ENCODE results near the gene PCNT.
A peak's percentile ranks its signal among the peaks of the same experiment; 100 is the strongest.
"Not testable (repeated sequence)": the region's sequence is repeated elsewhere in the genome, so short reads cannot be mapped to it uniquely, and the experiment has no call there.

PCNT gene

DNA sequence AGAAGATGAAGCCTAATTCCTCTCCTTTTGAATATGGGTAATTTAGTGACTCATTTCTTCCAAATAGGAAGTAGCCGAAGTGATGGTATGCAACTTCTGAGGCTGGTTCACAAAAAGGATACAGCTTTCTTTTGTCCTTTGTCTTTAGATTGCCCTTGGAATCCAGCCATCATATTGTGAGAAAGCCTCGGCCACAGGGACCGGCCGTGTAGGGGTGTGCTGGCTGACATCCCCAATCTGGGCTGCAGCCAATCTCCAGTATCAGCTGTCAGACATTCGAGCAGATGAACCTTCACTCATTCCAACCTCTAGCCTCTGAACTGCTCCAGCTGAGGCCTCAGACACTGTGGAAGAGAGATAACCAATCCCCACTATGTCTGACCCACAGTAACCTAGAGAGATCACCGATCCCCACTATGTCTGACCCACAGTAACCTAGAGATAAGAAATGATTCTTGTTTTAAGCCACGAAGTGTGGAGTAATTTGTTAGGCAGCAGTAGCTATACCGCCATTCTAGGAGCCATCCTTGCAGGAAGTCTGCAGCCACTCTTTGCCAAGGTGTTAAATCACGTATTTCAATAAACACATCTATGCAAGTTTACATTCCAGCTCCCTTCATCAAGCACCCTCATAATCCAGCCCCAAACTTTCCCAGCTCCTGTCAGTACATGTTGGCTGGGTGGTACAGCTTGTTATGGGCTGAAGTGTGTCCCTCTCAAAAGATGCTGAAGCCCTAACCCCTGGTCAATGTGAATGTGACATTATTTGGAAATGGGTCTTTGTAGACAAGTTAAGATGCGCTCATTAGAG lies 131.8 kb downstream of the PCNT start:
- DNase-seq, result no peak

DNA sequence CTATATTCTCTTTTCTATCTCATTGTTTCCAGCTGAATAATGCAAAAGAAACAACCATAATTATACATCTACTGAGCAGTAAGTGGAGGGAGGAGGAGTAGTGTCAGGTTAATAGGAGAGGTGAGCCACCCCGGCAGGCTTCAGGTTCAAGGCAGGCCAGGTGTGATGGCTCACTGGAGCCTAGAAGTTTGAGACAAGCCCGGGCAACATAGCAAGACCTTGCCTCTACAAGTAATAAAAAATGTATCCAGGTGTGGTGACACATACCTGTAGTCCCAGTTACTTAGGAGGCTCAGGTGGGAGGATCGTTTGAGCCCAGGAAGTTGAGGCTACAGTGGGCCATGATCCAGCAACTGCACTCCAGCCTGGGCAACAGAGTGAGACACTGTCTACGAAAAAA lies 132.8 kb downstream of the PCNT start:
- DNase-seq, result no peak

GRCh38 chr21:46457801-46458314 lies 133.9 kb downstream of the PCNT start:
- peak; percentile 51 for DNase-seq

DNA sequence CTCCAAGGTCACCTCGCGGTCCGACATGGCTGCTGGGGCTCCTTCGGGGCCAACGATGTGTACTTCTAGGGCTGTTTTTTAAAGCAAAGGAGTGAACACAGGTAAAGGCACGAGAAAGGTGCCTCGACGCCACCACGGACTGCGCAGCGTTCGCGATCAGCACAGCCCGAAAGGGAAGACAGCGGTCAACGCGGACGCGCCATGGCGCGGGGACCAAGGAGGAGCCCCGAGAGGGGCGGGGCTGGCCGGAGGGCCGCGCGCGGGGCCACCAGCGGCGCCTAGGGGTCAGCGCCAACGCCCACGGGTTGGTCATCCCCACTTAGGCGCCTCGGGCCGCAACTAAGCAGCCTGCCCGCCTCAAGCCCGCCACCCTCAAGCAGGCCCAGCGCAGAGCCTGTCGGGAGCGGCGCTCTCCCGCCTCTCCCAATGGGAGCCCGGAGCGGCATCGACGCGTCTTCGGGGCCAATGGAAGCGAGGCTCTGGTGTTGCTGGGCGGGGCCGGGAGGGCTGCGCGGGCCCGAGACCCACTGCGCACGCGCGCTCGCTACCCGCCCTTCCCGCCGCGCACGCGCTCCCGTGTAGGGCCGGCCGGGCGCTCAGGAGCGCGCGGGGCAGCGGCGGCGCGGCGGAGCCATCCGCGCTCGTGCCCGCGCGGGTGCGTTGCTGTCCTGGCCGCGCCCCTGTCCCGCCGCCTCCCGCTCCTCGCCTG lies 134.5 kb downstream of the PCNT start, which contains the start of gene DIP2A:
DIP2A (plus strand) TSS at position 577 of the 709 bp plus-strand sequence. CDS start 241 bp downstream, outside the sequence.
- peak; percentile 97 for DNase-seq

GRCh38 chr21:46459024-46459355 lies 135.0 kb downstream of the PCNT start:
- no peak for DNase-seq

- DNase-seq, result peak; percentile 55
Measured at GRCh38 chr21:46459356-46460112, 135.6 kb downstream of the PCNT start.

DNA sequence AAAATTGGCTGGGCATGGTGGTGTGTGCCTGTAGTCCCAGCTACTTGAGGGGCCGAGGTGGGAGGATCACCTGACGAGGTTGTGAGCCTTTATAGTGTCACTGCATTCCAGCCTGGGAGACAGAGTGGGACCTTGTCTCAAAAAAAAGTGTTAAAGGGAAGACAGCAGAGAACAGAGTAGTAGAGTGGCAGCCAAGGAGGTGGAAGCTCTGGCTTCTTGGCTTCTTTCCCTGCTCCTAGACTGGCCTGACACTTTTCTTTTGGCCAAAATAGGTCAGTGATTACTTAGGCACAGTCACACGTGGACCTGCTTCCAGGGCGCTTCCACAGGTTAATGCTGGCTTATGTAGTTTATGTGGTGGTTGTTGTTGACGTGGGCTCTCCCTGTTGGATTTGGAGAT lies 138.0 kb downstream of the PCNT start:
- DNase-seq, result no peak

DNA sequence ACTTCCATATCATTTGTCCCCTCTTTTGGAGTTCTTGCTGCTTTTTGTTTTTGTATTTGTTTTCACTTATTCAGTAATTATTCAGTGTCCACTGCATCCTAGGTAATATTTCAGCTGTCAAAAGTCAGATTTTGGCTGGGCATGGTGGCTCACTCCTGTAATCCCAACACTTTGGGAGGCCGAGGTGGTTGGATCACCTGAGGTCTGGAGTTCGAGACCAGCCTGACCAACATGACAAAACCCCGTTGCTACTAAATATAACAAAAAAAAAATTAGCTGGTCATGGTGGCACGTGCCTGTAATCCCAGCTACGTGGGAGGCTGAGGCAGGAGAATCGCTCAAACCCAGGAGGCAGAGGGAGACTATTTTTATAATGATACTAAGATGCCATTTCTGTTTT lies 141.2 kb downstream of the PCNT start:
- DNase-seq, result not testable (repeated sequence)

DNA sequence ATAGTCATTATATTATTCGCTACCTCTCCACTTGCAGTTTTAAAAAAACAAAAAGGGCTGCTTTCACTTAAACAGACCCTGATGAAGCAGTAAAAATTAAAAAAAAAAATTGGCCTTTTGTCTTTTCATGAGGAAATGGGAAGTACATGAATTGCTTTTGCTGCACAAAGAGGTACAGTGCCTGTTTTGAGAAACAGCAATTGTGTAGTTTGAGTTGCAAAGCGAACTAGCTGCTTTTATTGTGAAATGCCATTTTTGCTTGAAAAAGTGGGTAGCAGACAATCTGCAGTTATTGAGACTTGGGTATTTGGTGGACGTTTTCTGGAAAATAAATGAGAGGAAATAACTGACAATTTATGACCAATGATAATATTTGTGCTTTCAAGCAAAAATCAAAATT lies 141.7 kb downstream of the PCNT start:
- DNase-seq, result no peak

DNA sequence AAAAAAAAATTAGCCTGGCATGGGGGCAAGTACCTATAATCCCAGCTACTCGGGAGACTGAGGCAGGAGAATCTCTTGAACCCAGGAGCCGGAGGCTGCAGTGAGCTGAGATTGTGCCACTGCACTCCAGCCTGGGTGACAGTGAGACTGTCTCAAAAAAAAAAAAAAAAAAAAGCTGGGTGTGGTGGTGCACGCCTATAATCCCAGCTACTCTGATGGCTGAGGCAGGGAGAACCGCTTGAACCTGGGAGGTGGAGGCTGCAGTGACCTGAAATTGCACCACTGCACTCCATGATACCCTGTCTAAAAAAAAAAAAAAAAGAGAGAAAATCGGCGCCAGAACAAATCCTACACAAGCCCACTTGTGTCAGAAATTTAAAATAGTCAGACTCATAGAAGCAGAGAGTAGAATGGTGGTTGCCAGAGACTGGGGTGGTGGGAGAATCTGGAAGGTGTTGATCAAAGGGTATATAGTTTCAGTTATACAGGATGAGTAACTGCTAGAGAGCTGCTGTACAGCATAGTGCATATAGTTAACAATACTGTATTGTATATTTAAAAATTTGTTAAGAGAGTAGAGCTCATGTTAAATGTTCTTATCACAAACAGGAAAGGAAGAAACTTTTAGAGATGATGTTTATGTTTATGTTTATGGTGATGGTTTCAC lies 144.3 kb downstream of the PCNT start:
- no peak for DNase-seq

DNA sequence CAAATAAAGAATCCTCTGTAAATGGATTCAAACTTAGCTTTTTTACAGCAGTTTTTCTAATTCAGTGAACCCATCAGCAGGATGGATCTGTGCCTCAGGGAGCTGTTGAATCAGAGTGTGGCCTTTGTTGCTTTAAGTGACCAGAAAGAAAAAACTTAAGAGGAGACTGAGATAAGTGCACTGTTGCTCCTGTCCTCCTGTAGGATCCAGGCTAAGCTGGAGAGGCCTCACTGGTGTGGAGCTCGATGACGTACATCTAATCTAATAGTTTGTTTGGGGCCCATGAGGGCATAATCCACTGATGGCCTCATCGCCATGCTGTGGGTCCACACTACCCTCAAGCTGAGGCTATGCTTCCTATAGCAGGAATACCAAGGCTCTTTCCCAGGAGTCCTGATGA lies 145.3 kb downstream of the PCNT start:
- no peak for DNase-seq

DNA sequence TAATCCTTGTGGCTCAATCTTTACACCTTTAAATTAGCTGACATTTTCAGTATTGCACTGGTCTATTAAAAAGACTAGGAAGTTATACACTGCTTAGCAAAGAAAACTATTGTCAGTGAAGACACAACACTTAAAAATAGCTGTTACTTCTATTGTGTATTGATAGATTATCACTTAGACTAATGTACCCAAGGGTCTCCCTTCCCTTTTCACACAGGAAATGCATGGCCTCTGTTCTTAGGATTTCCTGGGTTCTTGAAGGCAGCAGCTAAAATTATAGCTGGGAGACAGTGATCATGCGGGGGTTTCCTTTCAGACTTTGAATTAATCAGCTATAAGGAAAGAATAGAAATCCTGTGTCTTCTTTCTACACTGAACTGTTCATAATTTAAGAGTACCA lies 147.6 kb downstream of the PCNT start:
- DNase-seq, result no peak

GRCh38 chr21:46472246-46472645 lies 148.3 kb downstream of the PCNT start:
- DNase-seq, result no peak

- DNase-seq, result no peak
Measured at GRCh38 chr21:46474382-46474781, 150.4 kb downstream of the PCNT start.

DNA sequence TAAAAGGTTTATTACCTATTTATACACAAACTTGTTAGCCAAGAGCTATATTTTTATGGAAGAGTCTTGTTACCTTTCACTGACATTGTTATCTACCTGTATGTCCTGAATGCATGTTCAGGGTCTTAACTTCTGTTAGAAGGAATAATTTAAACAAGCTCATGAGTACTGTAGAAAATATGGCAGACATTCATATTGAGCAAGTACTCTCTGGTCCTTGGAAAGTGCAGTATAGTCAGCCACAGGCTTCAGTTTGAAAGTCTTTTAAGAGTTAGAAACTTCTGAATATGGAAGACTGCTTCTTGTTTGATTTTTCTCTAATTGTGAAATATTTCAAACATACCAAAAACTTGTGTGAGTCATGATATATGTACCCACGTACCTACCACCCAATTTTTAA lies 151.3 kb downstream of the PCNT start:
- DNase-seq, result no peak

GRCh38 chr21:46477765-46478164 lies 153.8 kb downstream of the PCNT start:
- DNase-seq, result no peak

DNA sequence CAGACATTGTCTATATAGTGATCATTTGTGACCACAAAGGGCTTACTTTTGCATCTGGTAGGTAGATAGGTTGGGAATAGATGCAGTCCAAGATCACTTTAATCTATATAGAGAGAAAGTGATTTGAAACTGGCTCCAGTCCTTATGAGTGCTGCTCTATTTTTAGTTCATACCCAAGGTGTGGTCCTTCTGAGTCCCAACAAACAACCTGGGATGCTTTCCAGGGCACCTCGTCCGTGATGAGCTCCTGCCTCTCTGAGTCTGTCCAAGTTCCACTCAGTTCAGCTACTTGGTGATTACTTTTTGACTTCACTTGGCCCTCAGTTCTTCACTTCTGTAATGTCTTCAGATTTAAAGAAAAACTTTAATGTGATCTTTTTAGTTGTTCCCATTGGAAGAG lies 155.0 kb downstream of the PCNT start:
- no peak for DNase-seq

DNA sequence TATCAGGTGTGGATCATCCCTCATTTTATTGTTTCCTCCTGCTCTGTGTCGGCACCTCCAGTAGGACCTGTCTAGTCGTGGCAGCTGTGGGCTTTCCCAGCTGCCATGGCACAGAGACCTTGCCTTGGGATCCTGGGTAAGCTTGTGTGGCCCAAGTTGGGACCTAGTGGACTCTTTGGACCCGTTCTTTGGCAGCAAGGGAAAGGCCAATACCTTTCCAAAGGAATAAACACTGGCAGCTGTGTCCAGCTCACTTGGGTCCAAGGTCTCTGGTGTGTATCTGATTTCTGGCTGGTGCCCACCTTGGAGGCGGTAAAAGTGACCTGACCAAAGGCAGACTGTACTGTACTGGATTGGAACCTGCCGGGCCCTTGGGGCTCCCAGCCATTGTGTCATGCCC lies 156.5 kb downstream of the PCNT start:
- no peak for DNase-seq

DNA sequence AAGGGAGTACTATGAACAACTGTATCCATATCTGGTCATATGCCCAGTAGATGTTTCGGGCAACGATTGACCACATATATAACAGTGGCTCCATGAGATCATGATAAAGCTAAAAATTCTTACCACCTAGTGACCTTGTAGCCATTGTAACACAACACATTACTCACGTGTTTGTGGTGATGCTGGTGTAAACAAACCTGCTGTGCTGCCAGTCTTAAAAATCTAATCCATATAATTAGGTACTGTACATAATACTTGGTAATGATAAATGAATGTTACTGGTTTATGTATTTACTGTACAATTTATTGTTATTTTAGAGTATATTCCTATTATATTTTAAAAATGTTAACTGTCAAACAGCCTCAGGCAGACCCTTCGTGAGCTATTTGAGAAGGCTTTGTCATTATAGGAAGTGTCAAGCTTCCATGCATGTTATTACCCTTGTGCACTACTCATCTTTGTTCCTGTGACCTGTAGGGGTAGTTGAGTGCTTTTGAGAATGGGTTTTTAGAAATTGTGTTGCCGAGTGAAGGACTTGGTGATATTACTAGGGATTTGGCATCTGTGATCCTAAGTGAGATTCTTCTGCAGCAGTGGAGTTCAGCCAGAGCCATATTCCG lies 158.4 kb downstream of the PCNT start:
- DNase-seq, result no peak

- DNase-seq, result no peak
Measured at GRCh38 chr21:46482846-46483231, 158.9 kb downstream of the PCNT start.

DNA sequence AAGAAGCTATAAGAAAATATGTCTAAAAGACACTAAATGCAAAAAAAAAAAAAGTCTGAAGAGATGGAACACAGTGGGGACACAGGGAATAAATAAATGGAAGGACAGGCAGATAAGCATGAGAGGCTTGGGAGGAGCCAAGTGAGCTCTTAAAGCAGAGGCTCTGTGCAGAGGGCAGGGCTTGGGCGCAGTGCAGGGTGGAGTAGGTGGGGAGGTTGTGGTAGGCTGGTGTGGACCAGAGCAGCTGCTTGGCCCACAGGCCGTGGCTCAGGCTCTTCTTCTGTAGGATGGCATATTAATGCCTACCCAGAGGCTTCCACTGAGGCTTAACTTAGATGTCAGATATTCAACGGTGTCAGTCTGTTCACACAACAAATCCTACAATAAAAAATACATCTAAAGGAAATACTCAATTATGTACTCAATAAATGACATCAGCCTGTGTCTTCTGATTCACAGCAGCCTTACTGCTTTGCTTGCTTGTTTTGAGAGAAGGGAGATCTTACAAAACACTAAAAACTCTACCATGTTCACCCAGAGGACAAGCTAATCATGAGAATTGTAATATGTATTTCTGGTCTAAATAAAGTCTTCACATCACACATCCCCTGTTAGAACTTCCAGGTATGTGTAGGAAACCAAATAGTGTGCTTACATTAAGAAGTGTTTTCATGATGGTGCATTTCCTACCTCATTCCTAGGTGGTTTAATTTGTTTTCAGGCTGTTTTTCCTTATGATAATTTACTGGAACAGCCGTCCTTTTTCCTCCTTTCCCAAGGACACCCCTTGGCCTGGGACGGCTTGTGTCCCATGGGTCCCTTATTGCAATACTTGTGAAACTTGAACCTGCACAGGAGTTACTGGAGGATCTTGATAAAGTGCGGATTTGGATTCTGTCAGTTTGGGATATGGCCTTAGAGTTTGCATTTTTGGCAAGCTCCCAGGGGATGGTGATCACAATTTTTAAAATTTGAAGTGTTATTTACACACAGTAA lies 159.6 kb downstream of the PCNT start:
- DNase-seq, result no peak

Data from right forelimb (tissue), 1 donor.